Spleen (tissue), 11 donors: ENCODE data around the gene FRMD4A. TPM values are rescaled to one million over a fixed set of nuclear protein-coding genes. Genes with fewer than 3 reads are reported as not detected.

Source experiments
- DNase-seq: peaks from one replicate; pipeline ENCODE4 v3.0.0-alpha.2; 2020
- H3K27ac ChIP-seq, 8 donors: fragments of 200-600 bp; sonication (generic) in 7 of 8; 1 replicate in 4 of 8; 2 replicates in 4 of 8; pipeline versions ENCODE4 v1.5.0 to v1.8.0; 2016 to 2021; ENCODE audit warnings: inconsistent platforms in 4 of 8, mild to moderate bottlenecking in 4 of 8, moderate library complexity in 1 of 8
- H3K27me3 ChIP-seq, 7 donors: fragments of 200-600 bp; sonication (generic) in 6 of 7; replicated peaks in 1 of 7; 1 replicate in 4 of 7; 2 replicates in 3 of 7; pipeline versions ENCODE4 v1.5.0 to v1.8.0; 2016 to 2021; ENCODE audit warnings: inconsistent platforms in 3 of 7, mild to moderate bottlenecking in 1 of 7
- H3K36me3 ChIP-seq, 6 donors: fragments of 200-600 bp; sonication (generic) in 5 of 6; 1 replicate in 4 of 6; 2 replicates in 2 of 6; pipeline versions ENCODE4 v1.5.0 to v1.8.0; 2016 to 2021; ENCODE audit warnings: inconsistent platforms in 2 of 6
- H3K4me1 ChIP-seq, 6 donors: fragments of 200-600 bp; sonication (generic) in 5 of 6; 1 replicate in 3 of 6; 2 replicates in 3 of 6; pipeline versions ENCODE4 v1.5.0 to v1.8.0; 2016 to 2021; ENCODE audit warnings: inconsistent platforms in 3 of 6
- H3K4me3 ChIP-seq, 8 donors: fragments of 200-600 bp; sonication (generic) in 7 of 8; 1 replicate in 4 of 8; 2 replicates in 4 of 8; pipeline versions ENCODE4 v1.5.0 to v1.8.0; 2016 to 2021; ENCODE audit warnings: inconsistent platforms in 4 of 8, mild to moderate bottlenecking in 4 of 8, moderate library complexity in 2 of 8
- H3K9me3 ChIP-seq, 8 donors: fragments of 200-600 bp; sonication (generic) in 7 of 8; 1 replicate in 4 of 8; 2 replicates in 4 of 8; pipeline versions ENCODE4 v1.5.0 to v1.8.0; 2016 to 2021; ENCODE audit warnings: inconsistent platforms in 4 of 8
- CTCF ChIP-seq, 11 experiments: fragments of 200-600 bp in 7 of 11; fragments of 450-650 bp in 4 of 11; sonication (generic) in 4 of 11; IDR thresholded peaks in 8 of 11; conservative IDR thresholded peaks in 3 of 11; 1 replicate in 7 of 11; 2 replicates in 4 of 11; pipeline versions ENCODE4 v1.4.0 to v1.8.0; 2016 to 2021; ENCODE audit warnings: antibody characterized with exemption in 11 of 11, inconsistent platforms in 4 of 11, mild to moderate bottlenecking in 1 of 11
- POLR2A ChIP-seq, 3 donors: fragments of 450-650 bp; IDR thresholded peaks; one replicate each; pipeline ENCODE4 v1.5.1; 2017; ENCODE audit warnings: antibody characterized with exemption in 3 of 3, mild to moderate bottlenecking in 1 of 3
- POLR2AphosphoS5 ChIP-seq, 3 donors: sonication (generic); formaldehyde crosslinking; IDR thresholded peaks; one replicate each; pipeline ENCODE4 v1.5.1; 2017; ENCODE audit warnings: antibody characterized with exemption in 3 of 3
- WGBS, 5 donors: extraction: QIAGEN DNeasy Blood & Tissue Kit in 3 of 5; methylation state at CpG; one replicate each; pipeline versions ENCODE4 v1.1.5 to v1.1.7; 2013 to 2018; 5-methylcytosine and 5-hydroxymethylcytosine counted together
- intact Hi-C: fragments of 100-400 bp; cut with DNase I; formaldehyde crosslinking; loops from one replicate; pipeline ENCODE4 v1.15.0; 2023; ENCODE audit warnings: low total_unique reads
- polyA plus RNA-seq, 3 donors: library from polyadenylated mRNA; stranded (reverse); fragments of 200-250 nt; gene quantifications; one replicate each; pipeline ENCODE4 v1.2.1, GENCODE V29; 2013
- total RNA-seq, 7 donors: library from RNA; depleted of rRNA in 3 of 7; stranded (reverse); fragments of >200 nt in 3 of 7; fragmentation: NEBNext Ultra II Directional in 4 of 7; extraction: Animal tissue kit (Norgen Biotek cat#: 25700) in 4 of 7; gene quantifications; one replicate each; pipeline versions ENCODE4 v1.1.0 to v1.2.1, GENCODE V29; 2016 to 2021
- donor health status: healthy with polysubstance abuse.
- donor health status: DM: no; HTN: no; CAD: no; lungs with moderate emphysema.
- donor health status: DM: no; HTN: no; CAD: no.
- donor health status: Bipolar disorder and iron deficiency.
- donor health status: healthy.
- donor health status: DM: no; HTN: no; CAD: no.
- donor health status: DM: yes; HTN: yes; CAD: no.

FRMD4A gene
- total and polyA plus RNA-seq, 10 donors, result 9.2 to 141 (median 80.5) TPM

GRCh38 chr10:13642293-13642692 is 688.4 kb downstream of the FRMD4A start:
- WGBS, 5 donors, result 95 to 98% (median 96%) methylated on average over 2 of the region's 2 CpGs
- intact Hi-C loops, result no loop called here
- H3K36me3 ChIP-seq, result peaks cover 0 to 97% (median 66%) of the 10 kb centered on the region in 6 donors
- no peak for TF ChIP-seq POLR2AphosphoS5 (IDR thresholded peaks at IDR 0.05)
- no peak for TF ChIP-seq CTCF (IDR thresholded peaks at IDR 0.05 in 8 of 11, conservative IDR thresholded peaks at IDR 0.05 in 3 of 11)
- no peak for TF ChIP-seq POLR2A (IDR thresholded peaks at IDR 0.05)
- DNase-seq, result no peak
- H3K27me3 ChIP-seq, result no peaks in the 10 kb centered on the region
- H3K9me3 ChIP-seq, result peaks cover 0 to 30% (median 23%) of the 10 kb centered on the region in 8 donors
- no peak overlapping the region for H3K27ac ChIP-seq
- no peaks in the 10 kb centered on the region for H3K4me1 ChIP-seq
- no peak overlapping the region for H3K4me3 ChIP-seq

GRCh38 chr10:13637894-13638293 is 692.8 kb downstream of the FRMD4A start:
- no peak for DNase-seq
- no peak overlapping the region for H3K27ac ChIP-seq
- intact Hi-C loops, result no loop called here
- WGBS, 5 donors, result 94 to 98% (median 96%) methylated on average over 5 of the region's 5 CpGs
- peaks cover 0 to 89% (median 36%) of the 10 kb centered on the region in 6 donors for H3K36me3 ChIP-seq
- peaks cover 0 to 26% (median 20%) of the 10 kb centered on the region in 8 donors for H3K9me3 ChIP-seq
- H3K27me3 ChIP-seq, result no peaks in the 10 kb centered on the region
- TF ChIP-seq POLR2A (IDR thresholded peaks at IDR 0.05) (no peak), POLR2AphosphoS5 (IDR thresholded peaks at IDR 0.05) (no peak), CTCF (IDR thresholded peaks at IDR 0.05 in 8 of 11, conservative IDR thresholded peaks at IDR 0.05 in 3 of 11) (no peak)
- peaks cover 0 to 9% (median 0%) of the 10 kb centered on the region in 6 donors for H3K4me1 ChIP-seq
- no peak overlapping the region for H3K4me3 ChIP-seq

GRCh38 chr10:13637303-13637856 is 693.3 kb downstream of the FRMD4A start:
- WGBS, 5 donors, result 68 to 83% (median 78%) methylated on average over 1 of the region's 1 CpG
- TF ChIP-seq CTCF (IDR thresholded peaks at IDR 0.05 in 8 of 11, conservative IDR thresholded peaks at IDR 0.05 in 3 of 11), result no peak
- no peak for TF ChIP-seq POLR2AphosphoS5 (IDR thresholded peaks at IDR 0.05)
- TF ChIP-seq POLR2A (IDR thresholded peaks at IDR 0.05), result no peak

GRCh38 chr10:13636776-13637175 is 693.9 kb downstream of the FRMD4A start:
- Histone ChIP-seq H3K27me3 (no peaks in the 10 kb centered on the region), H3K4me3 (no peak overlapping the region), H3K9me3 (peaks cover 0 to 15% (median 9%) of the 10 kb centered on the region in 8 donors), H3K36me3 (peaks cover 0 to 89% (median 30%) of the 10 kb centered on the region in 6 donors), H3K4me1 (peaks cover 0 to 9% (median 0%) of the 10 kb centered on the region in 6 donors), H3K27ac (no peak overlapping the region)
- no peak for DNase-seq
- intact Hi-C loops, result no loop called here
- WGBS, 5 donors, result 91 to 98% (median 93%) methylated on average over 4 of the region's 4 CpGs
- no peak for TF ChIP-seq POLR2A (IDR thresholded peaks at IDR 0.05)
- TF ChIP-seq CTCF (IDR thresholded peaks at IDR 0.05 in 8 of 11, conservative IDR thresholded peaks at IDR 0.05 in 3 of 11), result no peak
- no peak for TF ChIP-seq POLR2AphosphoS5 (IDR thresholded peaks at IDR 0.05)

More at GRCh38 chr10:13637303-13637856, 693.3 kb downstream of the FRMD4A start:
- peaks cover 0 to 89% (median 34%) of the 10 kb centered on the region in 6 donors for H3K36me3 ChIP-seq
- H3K4me3 ChIP-seq, result no peak overlapping the region
- peaks cover 0 to 9% (median 0%) of the 10 kb centered on the region in 6 donors for H3K4me1 ChIP-seq
- no peaks in the 10 kb centered on the region for H3K27me3 ChIP-seq
- intact Hi-C loops, result no loop called here
- DNase-seq, result no peak
- peaks cover 0 to 21% (median 15%) of the 10 kb centered on the region in 8 donors for H3K9me3 ChIP-seq
- no peak overlapping the region for H3K27ac ChIP-seq
